Glutamatergic neuron (in vitro differentiated cells): ENCODE results near the gene DTD1. TPM values are rescaled to one million over a fixed set of nuclear protein-coding genes. Genes with fewer than 3 reads are reported as not detected.

ENCODE experiments used
- DNase-seq: peaks from one replicate; pipeline ENCODE4 v3.0.0; 2022
- H3K27ac Mint-ChIP-seq: one replicate; pipeline ENCODE4 v1.8.0; 2020; ENCODE audit warnings: mild to moderate bottlenecking, mixed read lengths, inconsistent platforms; ENCODE audit not compliant: unreplicated experiment
- H3K27me3 Mint-ChIP-seq: one replicate; pipeline ENCODE4 v1.8.0; 2020; ENCODE audit warnings: mild to moderate bottlenecking, moderate library complexity, mixed read lengths, inconsistent platforms; ENCODE audit not compliant: unreplicated experiment
- H3K36me3 Mint-ChIP-seq: one replicate; pipeline ENCODE4 v1.8.0; 2020; ENCODE audit warnings: mild to moderate bottlenecking, mixed read lengths, inconsistent platforms; ENCODE audit not compliant: unreplicated experiment
- H3K4me1 Mint-ChIP-seq: one replicate; pipeline ENCODE4 v1.8.0; 2020; ENCODE audit warnings: mild to moderate bottlenecking, low read depth, mixed read lengths, inconsistent platforms; ENCODE audit not compliant: unreplicated experiment
- H3K4me3 Mint-ChIP-seq: one replicate; pipeline ENCODE4 v1.8.0; 2020; ENCODE audit warnings: mild to moderate bottlenecking, mixed read lengths, inconsistent platforms; ENCODE audit not compliant: unreplicated experiment
- H3K9me3 Mint-ChIP-seq: one replicate; pipeline ENCODE4 v1.8.0; 2020; ENCODE audit warnings: mild to moderate bottlenecking, moderate library complexity, mixed read lengths, inconsistent platforms; ENCODE audit not compliant: unreplicated experiment
- CTCF ChIP-seq: fragments of 200-600 bp; sonication (generic); IDR thresholded peaks from one replicate; pipeline ENCODE4 v1.5.0; 2021; ENCODE audit not compliant: partially characterized antibody, unreplicated experiment
- total RNA-seq: library from RNA; stranded (reverse); fragmentation: NEBNext Ultra II Directional; extraction: Animal tissue kit (Norgen Biotek cat#: 25700); gene quantifications from one replicate; pipeline ENCODE4 v1.2.1, GENCODE V29; 2021; ENCODE audit not compliant: unreplicated experiment

The DTD1 gene
- total RNA-seq, 1 donor from 2014 or later = 90.2 TPM

- H3K9me3 Mint-ChIP-seq = peaks cover 8% of the 10 kb centered on the region
- no peak overlapping the region for H3K27ac Mint-ChIP-seq
- peaks cover 22% of the 10 kb centered on the region for H3K4me1 Mint-ChIP-seq
- TF ChIP-seq CTCF = no peak
- H3K27me3 Mint-ChIP-seq = peaks cover 2% of the 10 kb centered on the region
- no peak for DNase-seq
- peaks cover 15% of the 10 kb centered on the region for H3K36me3 Mint-ChIP-seq
- H3K4me3 Mint-ChIP-seq = no peak overlapping the region
Observed at GRCh38 chr20:18717062-18717461, 129.2 kb downstream of the DTD1 start.

- Mint-ChIP-seq H3K27ac (no peak overlapping the region), H3K27me3 (peaks cover 2% of the 10 kb centered on the region), H3K4me3 (no peak overlapping the region), H3K36me3 (peaks cover 15% of the 10 kb centered on the region), H3K4me1 (peaks cover 18% of the 10 kb centered on the region), H3K9me3 (peaks cover 8% of the 10 kb centered on the region)
- no peak for DNase-seq
- no peak for TF ChIP-seq CTCF
Observed at GRCh38 chr20:18718129-18718528, 130.3 kb downstream of the DTD1 start.

- Mint-ChIP-seq H3K9me3 (no peaks in the 10 kb centered on the region), H3K27me3 (peaks cover 2% of the 10 kb centered on the region), H3K4me3 (no peak overlapping the region), H3K36me3 (peaks cover 9% of the 10 kb centered on the region), H3K27ac (peak overlapping the region; percentile 66), H3K4me1 (peaks cover 8% of the 10 kb centered on the region)
- no peak for TF ChIP-seq CTCF
- peak; percentile 33 for DNase-seq
Observed at GRCh38 chr20:18719426-18719825, 131.6 kb downstream of the DTD1 start.

DNA sequence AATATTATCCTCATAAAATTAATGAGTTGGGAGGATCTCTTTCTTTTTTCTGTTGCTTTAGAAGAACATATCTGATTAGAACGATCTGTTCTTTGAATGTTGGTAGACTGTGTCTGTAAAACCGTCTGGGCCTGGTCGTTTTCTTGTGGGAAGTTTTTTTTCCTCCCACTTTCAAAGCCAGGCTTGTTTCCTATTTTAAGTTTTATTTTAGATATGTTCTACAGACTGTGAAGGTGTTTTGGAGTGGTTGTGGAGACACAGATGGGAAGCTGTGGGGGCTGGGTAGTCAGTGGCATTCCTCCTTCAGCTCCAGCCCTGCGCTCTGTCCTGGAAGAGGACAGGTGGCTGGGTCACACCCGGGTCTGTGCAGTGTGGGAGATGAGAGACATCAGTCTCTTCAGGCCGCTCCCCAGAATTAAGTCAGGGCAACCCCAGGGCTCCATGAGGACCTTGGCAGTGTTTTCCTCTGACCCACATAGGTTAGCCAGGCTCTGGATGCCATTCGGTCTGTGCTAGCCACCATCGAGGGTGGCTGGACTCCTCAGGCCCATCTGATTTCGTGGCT, 133.8 kb downstream of the DTD1 start:
- Mint-ChIP-seq H3K9me3 (no peaks in the 10 kb centered on the region), H3K27me3 (peaks cover 2% of the 10 kb centered on the region), H3K36me3 (peaks cover 9% of the 10 kb centered on the region), H3K4me1 (peaks cover 7% of the 10 kb centered on the region), H3K27ac (no peak overlapping the region), H3K4me3 (no peak overlapping the region)
- TF ChIP-seq CTCF = no peak
- no peak for DNase-seq

DNA sequence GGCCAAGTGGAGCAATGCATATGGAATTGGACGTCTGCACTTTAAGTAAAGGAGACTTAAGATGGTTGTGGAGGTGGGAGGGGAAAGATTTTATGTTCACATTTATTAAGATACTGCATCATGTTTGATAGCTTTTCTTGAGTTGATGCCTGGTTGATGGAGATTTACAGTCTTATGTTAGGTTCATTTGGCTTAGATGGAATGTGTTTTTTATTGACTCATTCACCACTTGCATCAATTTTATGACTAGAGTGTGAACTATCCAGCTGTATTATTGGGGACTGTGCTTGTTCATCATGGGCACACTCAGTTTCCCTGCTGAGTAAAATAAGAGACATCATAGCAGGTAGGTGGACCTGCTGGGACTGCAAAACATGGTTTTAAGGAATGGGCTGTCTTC, 134.5 kb downstream of the DTD1 start:
- no peak for DNase-seq
- Mint-ChIP-seq H3K36me3 (peaks cover 9% of the 10 kb centered on the region), H3K9me3 (peaks cover under 1% of the 10 kb centered on the region), H3K4me3 (no peak overlapping the region), H3K4me1 (peaks cover 7% of the 10 kb centered on the region), H3K27ac (no peak overlapping the region), H3K27me3 (peaks cover 7% of the 10 kb centered on the region)
- TF ChIP-seq CTCF = no peak
